PC-3 (cell line): ENCODE measurements around the gene GJC1.

Source experiments
- EZH2 ChIP-seq: fragments of 300-600 bp; sonication (generic); IDR thresholded peaks from one replicate; pipeline ENCODE4 v1.6.1; 2017; ENCODE audit warnings: antibody characterized with exemption, mild to moderate bottlenecking, low read length; ENCODE audit not compliant: unreplicated experiment
- EZH2phosphoT487 ChIP-seq: fragments of 300-600 bp; sonication (generic); IDR thresholded peaks from 2 replicates; pipeline ENCODE4 v1.6.1; 2018; ENCODE audit warnings: mild to moderate bottlenecking, antibody characterized with exemption, low read length, borderline replicate concordance
- TF ChIP-seq, protein P1 (sequence below): fragments of 300-600 bp; sonication (generic); conservative IDR thresholded peaks from 2 replicates; pipeline ENCODE4 v1.5.1; 2017; ENCODE audit warnings: antibody characterized with exemption, low read depth, mild to moderate bottlenecking, low read length

DNA sequence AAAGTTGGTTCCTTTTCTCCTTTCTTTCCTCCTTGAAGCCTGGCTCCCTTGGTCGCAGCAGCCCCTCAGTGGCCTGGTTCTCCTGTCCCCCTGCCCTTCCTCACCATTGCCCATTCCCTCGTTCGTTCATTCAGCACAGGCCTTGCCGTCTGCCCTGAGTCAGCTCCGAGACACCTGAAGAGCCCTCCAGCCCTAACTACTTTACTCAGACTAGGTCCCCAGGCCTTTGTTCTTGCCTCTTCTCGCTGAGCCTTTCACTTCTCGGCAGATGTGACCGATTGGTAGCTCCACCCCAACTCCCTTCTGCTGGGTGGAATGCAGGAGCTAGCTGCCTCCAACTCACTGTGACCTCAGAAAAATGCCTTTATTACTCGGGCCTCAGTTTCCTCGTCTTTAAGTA is 78.3 kb downstream of the GJC1 start:
- TF ChIP-seq, protein P1, sequence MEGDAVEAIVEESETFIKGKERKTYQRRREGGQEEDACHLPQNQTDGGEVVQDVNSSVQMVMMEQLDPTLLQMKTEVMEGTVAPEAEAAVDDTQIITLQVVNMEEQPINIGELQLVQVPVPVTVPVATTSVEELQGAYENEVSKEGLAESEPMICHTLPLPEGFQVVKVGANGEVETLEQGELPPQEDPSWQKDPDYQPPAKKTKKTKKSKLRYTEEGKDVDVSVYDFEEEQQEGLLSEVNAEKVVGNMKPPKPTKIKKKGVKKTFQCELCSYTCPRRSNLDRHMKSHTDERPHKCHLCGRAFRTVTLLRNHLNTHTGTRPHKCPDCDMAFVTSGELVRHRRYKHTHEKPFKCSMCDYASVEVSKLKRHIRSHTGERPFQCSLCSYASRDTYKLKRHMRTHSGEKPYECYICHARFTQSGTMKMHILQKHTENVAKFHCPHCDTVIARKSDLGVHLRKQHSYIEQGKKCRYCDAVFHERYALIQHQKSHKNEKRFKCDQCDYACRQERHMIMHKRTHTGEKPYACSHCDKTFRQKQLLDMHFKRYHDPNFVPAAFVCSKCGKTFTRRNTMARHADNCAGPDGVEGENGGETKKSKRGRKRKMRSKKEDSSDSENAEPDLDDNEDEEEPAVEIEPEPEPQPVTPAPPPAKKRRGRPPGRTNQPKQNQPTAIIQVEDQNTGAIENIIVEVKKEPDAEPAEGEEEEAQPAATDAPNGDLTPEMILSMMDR = no peak
- TF ChIP-seq EZH2 (no peak), EZH2phosphoT487 (no peak)
